ENCODE measurements around the gene ITPK1. TPM values are rescaled to one million over a fixed set of nuclear protein-coding genes. Genes with fewer than 3 reads are reported as not detected.
A peak's percentile ranks its signal among the peaks of the same experiment; 100 is the strongest.

ITPK1 gene
- polyA plus RNA-seq, 4 donors, result 98.8 to 153 (median 138) TPM

DNA sequence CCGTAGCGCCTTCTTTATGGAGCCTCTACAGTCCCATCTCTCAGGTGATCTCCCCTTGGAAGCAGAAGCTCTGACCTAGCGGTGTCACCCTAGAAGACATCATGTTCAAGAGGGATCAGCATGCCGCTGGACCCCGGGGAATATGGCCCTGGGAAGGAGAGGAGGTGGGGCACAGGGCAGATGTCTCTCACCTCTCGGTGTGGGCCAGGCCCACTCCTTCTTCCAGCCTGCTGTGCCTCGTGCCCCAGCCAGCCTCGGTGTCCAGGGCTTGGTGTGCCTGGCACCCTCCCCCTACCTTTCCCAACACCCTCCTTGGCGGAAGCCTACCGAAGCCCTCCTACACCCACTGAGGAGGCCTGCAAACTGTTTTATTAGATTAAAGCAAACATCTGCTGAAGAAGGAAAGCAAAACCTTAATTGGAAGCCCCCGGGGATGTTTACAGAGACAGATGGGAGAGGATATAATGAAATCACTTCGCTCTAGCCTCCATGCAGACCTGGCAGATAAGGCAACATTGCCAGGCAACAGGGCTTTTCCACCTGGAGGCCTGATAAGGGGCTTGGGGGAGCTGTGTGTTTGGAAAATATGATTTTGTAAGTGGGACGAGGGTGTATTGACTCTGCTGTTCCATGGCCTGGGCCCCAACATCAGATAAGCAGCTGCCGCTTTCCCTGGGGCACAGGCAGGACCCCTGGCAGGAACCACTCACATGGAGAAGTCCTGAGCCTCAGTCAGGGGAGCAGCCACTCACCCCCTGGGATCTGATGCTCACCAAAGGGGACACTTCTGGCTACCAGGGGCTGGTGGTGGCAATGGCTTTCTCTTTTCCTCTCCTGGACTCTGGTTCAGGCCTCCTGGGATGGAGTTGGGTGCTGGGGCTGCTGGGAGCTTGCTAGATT, 198.4 kb downstream of the ITPK1 start:
- WGBS, 3 donors, result 50 to 68% (median 62%) methylated on average over 14 of the region's 14 CpGs
- Histone ChIP-seq H3K27me3 (ENCODE audit: control insufficient read depth in 3 of 3, insufficient read depth in 3 of 3, low read length in 3 of 3) (peaks cover 0 to 12% (median 0%) of the 10 kb centered on the region in 3 donors), H3K4me3 (ENCODE audit: low read depth in 1 of 3, low read length in 3 of 3) (no peak overlapping the region), H3K4me1 (ENCODE audit: control insufficient read depth in 3 of 3, insufficient read depth in 2 of 3, low read depth in 1 of 3, low read length in 2 of 3) (no peaks in the 10 kb centered on the region), H3K27ac (ENCODE audit: low read depth in 1 of 3, low read length in 2 of 3) (peak overlapping the region in 1 of 3 donors; percentile 33), H3K9me3 (ENCODE audit: control insufficient read depth in 2 of 2, insufficient read depth in 1 of 2, low read depth in 1 of 2, low read length in 1 of 2) (no peaks in the 10 kb centered on the region), H3K36me3 (ENCODE audit: control insufficient read depth in 3 of 3, insufficient read depth in 2 of 3, low read depth in 1 of 3, low read length in 3 of 3) (no peaks in the 10 kb centered on the region)
- no peak for DNase-seq
- no peak for FAIRE-seq

DNA sequence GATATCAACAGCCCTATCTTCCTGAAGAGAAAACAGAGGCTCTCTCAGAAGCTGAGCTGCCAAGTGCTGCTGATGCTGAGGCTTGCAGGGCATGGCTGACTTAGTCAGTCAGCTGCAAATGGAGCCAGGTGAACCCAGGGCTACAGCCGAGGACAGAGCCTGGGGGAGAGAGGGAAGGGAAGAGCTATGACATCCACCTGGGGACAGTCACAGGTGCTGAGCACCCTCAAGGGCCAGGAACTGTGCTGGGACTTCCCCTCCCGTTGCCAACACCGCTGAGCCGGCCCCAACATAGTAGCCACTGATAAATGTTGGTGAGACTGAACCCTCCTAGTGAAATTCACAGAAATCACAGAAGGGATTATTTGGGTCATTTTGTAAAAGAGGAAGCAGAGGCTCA, 199.5 kb downstream of the ITPK1 start:
- 66 to 73% (median 72%) methylated on average over 4 of the region's 4 CpGs for WGBS, 3 donors
- FAIRE-seq (no peak), DNase-seq (no peak)
- no peak overlapping the region for H3K27ac ChIP-seq (ENCODE audit: low read depth in 1 of 3, low read length in 2 of 3)
- H3K36me3 ChIP-seq (ENCODE audit: control insufficient read depth in 3 of 3, insufficient read depth in 2 of 3, low read depth in 1 of 3, low read length in 3 of 3), result no peaks in the 10 kb centered on the region
- no peaks in the 10 kb centered on the region for H3K4me1 ChIP-seq (ENCODE audit: control insufficient read depth in 3 of 3, insufficient read depth in 2 of 3, low read depth in 1 of 3, low read length in 2 of 3)
- H3K9me3 ChIP-seq (ENCODE audit: control insufficient read depth in 2 of 2, insufficient read depth in 1 of 2, low read depth in 1 of 2, low read length in 1 of 2), result no peaks in the 10 kb centered on the region
- no peak overlapping the region for H3K4me3 ChIP-seq (ENCODE audit: low read depth in 1 of 3, low read length in 3 of 3)
- peaks cover 0 to 6% (median 0%) of the 10 kb centered on the region in 3 donors for H3K27me3 ChIP-seq (ENCODE audit: control insufficient read depth in 3 of 3, insufficient read depth in 3 of 3, low read length in 3 of 3)

DNA sequence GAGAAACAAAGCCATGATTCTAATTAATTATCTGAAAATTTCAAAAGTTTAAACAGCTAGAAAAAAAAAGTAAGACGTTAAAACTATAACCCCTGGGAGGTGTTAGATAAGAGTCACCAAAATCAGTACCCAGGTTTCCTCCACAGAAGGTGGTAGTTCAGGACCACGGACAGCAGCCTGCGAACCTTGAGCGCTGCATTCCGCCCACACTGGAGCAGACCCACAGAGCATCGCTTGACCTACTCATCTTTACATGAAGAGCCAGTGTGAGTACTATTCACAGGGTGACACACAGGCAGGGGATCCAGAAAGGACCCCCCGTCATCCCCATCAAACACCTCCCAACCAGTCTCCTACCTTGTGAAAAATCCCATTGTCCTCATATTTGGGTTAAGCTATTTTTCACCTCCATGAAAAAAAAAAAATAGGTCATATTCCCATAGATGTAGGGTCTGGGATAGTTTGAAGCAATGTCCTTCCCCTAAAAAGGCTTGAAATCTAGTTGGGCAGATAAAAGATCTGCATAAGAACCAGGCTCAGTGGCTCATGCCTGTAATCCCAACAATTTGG, 201.6 kb downstream of the ITPK1 start:
- no peaks in the 10 kb centered on the region for H3K4me1 ChIP-seq (ENCODE audit: control insufficient read depth in 3 of 3, insufficient read depth in 2 of 3, low read depth in 1 of 3, low read length in 2 of 3)
- peaks cover 0 to 3% (median 0%) of the 10 kb centered on the region in 3 donors for H3K27me3 ChIP-seq (ENCODE audit: control insufficient read depth in 3 of 3, insufficient read depth in 3 of 3, low read length in 3 of 3)
- H3K4me3 ChIP-seq (ENCODE audit: low read depth in 1 of 3, low read length in 3 of 3), result no peak overlapping the region
- H3K9me3 ChIP-seq (ENCODE audit: control insufficient read depth in 2 of 2, insufficient read depth in 1 of 2, low read depth in 1 of 2, low read length in 1 of 2), result no peaks in the 10 kb centered on the region
- 8 to 15% (median 10%) methylated on average over 7 of the region's 7 CpGs for WGBS, 3 donors
- H3K36me3 ChIP-seq (ENCODE audit: control insufficient read depth in 3 of 3, insufficient read depth in 2 of 3, low read depth in 1 of 3, low read length in 3 of 3), result no peaks in the 10 kb centered on the region
- FAIRE-seq (no peak), DNase-seq (peak in 1 of 2 donors; percentile 49)
- H3K27ac ChIP-seq (ENCODE audit: low read depth in 1 of 3, low read length in 2 of 3), result no peak overlapping the region

DNA sequence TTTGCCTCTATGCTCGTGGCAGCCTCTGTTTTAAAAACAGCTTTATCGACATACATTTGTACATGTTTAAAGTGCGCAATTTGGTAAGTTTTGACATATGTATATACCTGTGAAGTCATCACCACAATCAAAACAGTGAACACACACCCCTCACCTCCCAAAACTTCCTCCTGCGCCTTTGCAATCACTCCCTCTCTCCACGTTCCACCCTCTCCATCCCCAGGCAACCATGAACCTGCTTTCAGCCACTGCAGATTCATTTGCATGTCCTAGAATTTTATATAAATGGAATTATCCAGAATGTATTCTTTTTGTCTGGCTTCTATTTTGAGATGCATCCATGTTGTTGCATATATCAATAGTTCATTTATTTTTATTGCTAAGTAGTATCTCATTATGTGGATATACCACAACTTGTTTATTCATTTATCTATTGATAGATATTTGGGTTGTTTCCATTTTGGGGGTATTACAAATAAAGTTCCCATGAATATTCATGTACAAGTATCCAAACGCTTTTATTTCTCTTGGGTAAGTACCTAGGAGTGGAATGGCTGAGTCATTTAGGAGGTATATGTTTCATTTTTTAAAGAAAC, 208.3 kb downstream of the ITPK1 start:
- DNase-seq, result no peak
- peaks cover 0 to 5% (median 2%) of the 10 kb centered on the region in 3 donors for H3K27me3 ChIP-seq (ENCODE audit: control insufficient read depth in 3 of 3, insufficient read depth in 3 of 3, low read length in 3 of 3)
- no peak overlapping the region for H3K4me3 ChIP-seq (ENCODE audit: low read depth in 1 of 3, low read length in 3 of 3)
- H3K4me1 ChIP-seq (ENCODE audit: control insufficient read depth in 3 of 3, insufficient read depth in 2 of 3, low read depth in 1 of 3, low read length in 2 of 3), result no peaks in the 10 kb centered on the region
- no peak for FAIRE-seq
- no peaks in the 10 kb centered on the region for H3K36me3 ChIP-seq (ENCODE audit: control insufficient read depth in 3 of 3, insufficient read depth in 2 of 3, low read depth in 1 of 3, low read length in 3 of 3)
- no peaks in the 10 kb centered on the region for H3K9me3 ChIP-seq (ENCODE audit: control insufficient read depth in 2 of 2, insufficient read depth in 1 of 2, low read depth in 1 of 2, low read length in 1 of 2)
- no peak overlapping the region for H3K27ac ChIP-seq (ENCODE audit: low read depth in 1 of 3, low read length in 2 of 3)
- 70 to 79% (median 77%) methylated on average over 6 of the region's 6 CpGs for WGBS, 3 donors

DNA sequence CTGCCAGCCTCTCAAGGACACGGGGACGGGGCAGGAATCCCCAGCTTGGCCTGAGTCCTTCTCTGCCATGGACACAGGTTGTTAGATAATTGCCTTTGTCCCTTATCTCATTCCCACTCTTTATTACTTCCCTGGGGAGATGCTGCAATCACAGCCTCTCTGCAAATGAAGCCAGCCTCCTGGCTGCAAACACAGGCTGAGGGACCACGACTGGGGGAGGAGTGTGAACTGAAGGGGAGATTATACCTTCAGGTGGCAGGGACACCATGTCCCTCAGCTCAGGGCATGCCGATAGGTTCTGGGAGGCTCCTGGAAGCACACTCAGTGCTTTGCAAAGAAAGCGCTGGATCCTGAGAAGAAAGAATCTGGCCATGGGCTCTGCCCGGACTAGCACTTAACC, 208.9 kb downstream of the ITPK1 start:
- FAIRE-seq (no peak), DNase-seq (no peak)
- Histone ChIP-seq H3K4me3 (ENCODE audit: low read depth in 1 of 3, low read length in 3 of 3) (no peak overlapping the region), H3K27ac (ENCODE audit: low read depth in 1 of 3, low read length in 2 of 3) (no peak overlapping the region), H3K27me3 (ENCODE audit: control insufficient read depth in 3 of 3, insufficient read depth in 3 of 3, low read length in 3 of 3) (peaks cover 0 to 5% (median 3%) of the 10 kb centered on the region in 3 donors), H3K4me1 (ENCODE audit: control insufficient read depth in 3 of 3, insufficient read depth in 2 of 3, low read depth in 1 of 3, low read length in 2 of 3) (no peaks in the 10 kb centered on the region), H3K36me3 (ENCODE audit: control insufficient read depth in 3 of 3, insufficient read depth in 2 of 3, low read depth in 1 of 3, low read length in 3 of 3) (no peaks in the 10 kb centered on the region), H3K9me3 (ENCODE audit: control insufficient read depth in 2 of 2, insufficient read depth in 1 of 2, low read depth in 1 of 2, low read length in 1 of 2) (no peaks in the 10 kb centered on the region)
- 21 to 42% (median 41%) methylated on average over 6 of the region's 6 CpGs for WGBS, 3 donors

DNA sequence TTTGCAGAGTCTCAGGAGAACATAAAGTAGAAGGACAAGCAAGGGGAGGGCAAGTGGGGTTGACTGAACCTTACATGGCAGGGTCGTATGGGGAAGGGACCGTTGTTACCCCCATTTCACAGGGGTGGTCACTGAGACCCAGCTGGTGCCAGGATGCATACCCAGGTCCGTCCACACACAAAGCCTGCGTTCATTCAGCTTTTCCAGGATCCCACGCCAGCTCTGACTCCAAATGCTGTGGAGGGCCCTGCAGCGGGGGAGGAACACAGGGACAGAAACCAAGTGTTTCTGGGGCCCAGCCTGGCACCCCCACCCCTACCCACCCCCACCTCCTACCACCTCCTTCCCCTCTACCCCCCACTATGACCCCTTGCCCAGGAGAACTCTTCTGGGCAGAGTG, 209.3 kb downstream of the ITPK1 start:
- DNase-seq, result no peak
- no peak overlapping the region for H3K27ac ChIP-seq (ENCODE audit: low read depth in 1 of 3, low read length in 2 of 3)
- H3K9me3 ChIP-seq (ENCODE audit: control insufficient read depth in 2 of 2, insufficient read depth in 1 of 2, low read depth in 1 of 2, low read length in 1 of 2), result no peaks in the 10 kb centered on the region
- H3K4me3 ChIP-seq (ENCODE audit: low read depth in 1 of 3, low read length in 3 of 3), result no peak overlapping the region
- 73 to 84% (median 78%) methylated on average over 6 of the region's 6 CpGs for WGBS, 3 donors
- no peaks in the 10 kb centered on the region for H3K36me3 ChIP-seq (ENCODE audit: control insufficient read depth in 3 of 3, insufficient read depth in 2 of 3, low read depth in 1 of 3, low read length in 3 of 3)
- no peaks in the 10 kb centered on the region for H3K4me1 ChIP-seq (ENCODE audit: control insufficient read depth in 3 of 3, insufficient read depth in 2 of 3, low read depth in 1 of 3, low read length in 2 of 3)
- FAIRE-seq, result no peak
- H3K27me3 ChIP-seq (ENCODE audit: control insufficient read depth in 3 of 3, insufficient read depth in 3 of 3, low read length in 3 of 3), result peaks cover 0 to 5% (median 3%) of the 10 kb centered on the region in 3 donors

DNA sequence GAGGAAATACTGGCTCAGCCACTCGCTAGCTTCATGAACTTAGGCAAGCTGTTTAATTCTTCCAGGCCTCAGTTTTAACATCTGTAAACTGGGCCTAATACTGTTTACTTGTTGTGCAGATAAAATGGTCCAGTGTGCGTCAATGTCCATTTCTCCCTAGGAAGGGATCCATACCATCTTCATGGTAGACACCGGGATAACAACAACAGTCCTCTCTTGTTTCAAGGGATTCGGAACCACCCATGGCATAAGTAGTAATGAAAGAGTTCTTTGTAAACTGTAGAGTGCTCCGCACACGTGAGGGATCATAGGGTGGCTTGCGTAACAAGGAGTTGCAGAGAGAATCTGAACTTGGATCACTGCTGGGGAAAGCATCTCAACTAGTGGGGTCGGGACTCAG, 210.1 kb downstream of the ITPK1 start:
- no peaks in the 10 kb centered on the region for H3K36me3 ChIP-seq (ENCODE audit: control insufficient read depth in 3 of 3, insufficient read depth in 2 of 3, low read depth in 1 of 3, low read length in 3 of 3)
- FAIRE-seq, result no peak
- 68 to 69% (median 68%) methylated on average over 8 of the region's 8 CpGs for WGBS, 3 donors

DNA sequence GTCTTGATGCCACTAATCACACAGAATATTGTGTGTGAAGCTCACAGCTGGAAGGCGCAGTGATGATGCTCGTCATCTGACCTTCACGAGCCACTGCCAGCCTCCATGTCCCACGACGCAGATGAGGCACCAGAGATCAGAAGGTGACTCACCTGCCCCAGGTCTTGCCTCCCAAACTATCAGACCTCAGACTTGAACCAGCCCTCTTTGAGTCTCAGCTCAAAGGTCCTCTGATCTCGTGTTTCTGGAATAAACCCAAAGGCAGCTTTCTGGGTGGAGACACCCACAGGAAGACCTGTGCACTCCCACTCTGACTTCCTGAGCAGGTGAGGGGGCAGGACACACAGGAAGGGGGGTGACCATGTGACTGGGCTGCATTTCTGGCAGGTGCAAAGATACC, 212.4 kb downstream of the ITPK1 start:
- H3K9me3 ChIP-seq (ENCODE audit: control insufficient read depth in 2 of 2, insufficient read depth in 1 of 2, low read depth in 1 of 2, low read length in 1 of 2), result no peaks in the 10 kb centered on the region
- H3K27ac ChIP-seq (ENCODE audit: low read depth in 1 of 3, low read length in 2 of 3), result no peak overlapping the region
- no peak overlapping the region for H3K4me3 ChIP-seq (ENCODE audit: low read depth in 1 of 3, low read length in 3 of 3)
- no peaks in the 10 kb centered on the region for H3K4me1 ChIP-seq (ENCODE audit: control insufficient read depth in 3 of 3, insufficient read depth in 2 of 3, low read depth in 1 of 3, low read length in 2 of 3)
- no peaks in the 10 kb centered on the region for H3K36me3 ChIP-seq (ENCODE audit: control insufficient read depth in 3 of 3, insufficient read depth in 2 of 3, low read depth in 1 of 3, low read length in 3 of 3)
- FAIRE-seq (no peak), DNase-seq (no peak)
- H3K27me3 ChIP-seq (ENCODE audit: control insufficient read depth in 3 of 3, insufficient read depth in 3 of 3, low read length in 3 of 3), result peaks cover 0 to 5% (median 3%) of the 10 kb centered on the region in 3 donors
- WGBS, 3 donors, result 47 to 59% (median 49%) methylated on average over 6 of the region's 6 CpGs

More for the DNA sequence above, 210.1 kb downstream of the ITPK1 start:
- H3K4me3 ChIP-seq (ENCODE audit: low read depth in 1 of 3, low read length in 3 of 3), result no peak overlapping the region
- peaks cover 0 to 5% (median 3%) of the 10 kb centered on the region in 3 donors for H3K27me3 ChIP-seq (ENCODE audit: control insufficient read depth in 3 of 3, insufficient read depth in 3 of 3, low read length in 3 of 3)
- H3K9me3 ChIP-seq (ENCODE audit: control insufficient read depth in 2 of 2, insufficient read depth in 1 of 2, low read depth in 1 of 2, low read length in 1 of 2), result no peaks in the 10 kb centered on the region
- H3K27ac ChIP-seq (ENCODE audit: low read depth in 1 of 3, low read length in 2 of 3), result no peak overlapping the region
- DNase-seq, result no peak
- H3K4me1 ChIP-seq (ENCODE audit: control insufficient read depth in 3 of 3, insufficient read depth in 2 of 3, low read depth in 1 of 3, low read length in 2 of 3), result no peaks in the 10 kb centered on the region

Measured in small intestine (tissue), 7 donors.